HepG2 (cell line): ENCODE data around the gene KRT3. TPM values are rescaled to one million over a fixed set of nuclear protein-coding genes. Genes with fewer than 3 reads are reported as not detected.

ENCODE experiments used
- ATAC-seq: fragments of 200-7000 bp; cut with Tn5 transposase; 3 replicates; pipeline ENCODE4 v1.9.1; 2020; ENCODE audit warnings: mild to moderate bottlenecking, moderate library complexity
- BruUV-seq: library from RNA; stranded (reverse); fragments of 400-500 nt; replicated peaks from 2 replicates; lab custom pipeline; 2021; lab: Mats Ljungman, UMichigan
- CTCF ChIA-PET: fragments of 300-600 bp; formaldehyde crosslinking; extraction: SDS; loops from one replicate; lab custom pipeline; 2021; ENCODE audit warnings: low total read pairs, inconsistent platforms, low intra/inter-chr PET ratio; lab: Yijun Ruan, JAX
- POLR2A ChIA-PET: fragments of 350-600 bp; sonication (Branson Sonifier 250); formaldehyde crosslinking; loops from one replicate; lab custom pipeline; 2020; ENCODE audit warnings: antibody characterized with exemption, inconsistent platforms; lab: Yijun Ruan, JAX
- DNase-seq: peaks from one replicate; pipeline ENCODE4 v3.0.0-alpha.2; 2015; ENCODE audit warnings: low spot score
- FAIRE-seq: peaks from 3 replicates; lab custom pipeline; 2011; peaks lifted over from hg19 to GRCh38; lab: Jason Lieb, UNC
- H2AFZ ChIP-seq: one replicate; pipeline ENCODE4 v1.6.1; 2011; ENCODE audit warnings: low read length, inconsistent platforms
- H3K27ac ChIP-seq: fragments of 300-600 bp; 3 replicates; pipeline ENCODE4 v1.8.0; 2011; ENCODE audit warnings: mixed run types, mild to moderate bottlenecking, mixed read lengths, low read length, inconsistent platforms; ENCODE audit not compliant: insufficient read depth; ENCODE audit errors: extremely low read length
- H3K27me3 ChIP-seq, 2 experiments: fragments of 200-600 bp in 1 of 2; 2 replicates in 1 of 2; 3 replicates in 1 of 2; pipeline versions ENCODE4 v1.6.0 to v1.8.0; 2011; ENCODE audit warnings: low read length in 2 of 2, mild to moderate bottlenecking in 2 of 2, moderate library complexity in 2 of 2, inconsistent platforms in 1 of 2; ENCODE audit not compliant: insufficient read depth in 2 of 2, control insufficient read depth in 1 of 2
- H3K36me3 ChIP-seq, 2 experiments: fragments of 200-600 bp in 1 of 2; replicated peaks in 1 of 2; 2 replicates in 1 of 2; 3 replicates in 1 of 2; pipeline versions ENCODE4 v1.5.1 to v1.8.0; 2011; ENCODE audit warnings: low read length in 2 of 2, inconsistent platforms in 1 of 2; ENCODE audit not compliant: insufficient read depth in 2 of 2, control insufficient read depth in 1 of 2
- H3K4me1 ChIP-seq: 2 replicates; pipeline ENCODE4 v1.5.1; 2012; ENCODE audit warnings: low read length, inconsistent platforms; ENCODE audit not compliant: insufficient read depth
- H3K4me2 ChIP-seq: 2 replicates; pipeline ENCODE4 v1.6.0; 2011; ENCODE audit warnings: low read depth, low read length, inconsistent platforms
- H3K4me3 ChIP-seq, 3 experiments: fragments of 200-600 bp in 1 of 3; sonication (generic), shearing (Covaris generic) in 1 of 3; replicated peaks in 1 of 3; 2 replicates each; pipeline ENCODE4 v1.5.1; 2011 to 2016; ENCODE audit warnings: low read length in 3 of 3, inconsistent platforms in 2 of 3, low read depth in 2 of 3, mild to moderate bottlenecking in 2 of 3, control low read depth in 1 of 3, mixed read lengths in 1 of 3; ENCODE audit not compliant: insufficient read depth in 1 of 3
- H3K79me2 ChIP-seq: one replicate; pipeline ENCODE4 v1.6.1; 2011; ENCODE audit warnings: low read length, inconsistent platforms; ENCODE audit not compliant: insufficient read depth
- H3K9ac ChIP-seq: 2 replicates; pipeline ENCODE4 v1.6.0; 2011; ENCODE audit warnings: mild to moderate bottlenecking, low read depth, low read length, inconsistent platforms; ENCODE audit not compliant: insufficient read depth
- H3K9me3 ChIP-seq: 2 replicates; pipeline ENCODE4 v1.5.1; 2012; ENCODE audit warnings: mild to moderate bottlenecking, low read length
- H4K20me1 ChIP-seq: 2 replicates; pipeline ENCODE4 v1.6.0; 2011; ENCODE audit warnings: inconsistent platforms, mild to moderate bottlenecking, low read length, moderate library complexity; ENCODE audit not compliant: insufficient read depth
- HNF4G ChIP-seq, 2 experiments: sonication (generic) in 1 of 2; formaldehyde crosslinking in 1 of 2; IDR thresholded peaks; 2 replicates each; pipeline versions ENCODE4 v1.4.0 to v1.6.1; 2011 to 2020; ENCODE audit warnings: borderline replicate concordance in 2 of 2, low read depth in 2 of 2, mild to moderate bottlenecking in 2 of 2, low read length in 1 of 2, missing genetic modification reagents in 1 of 2, moderate library complexity in 1 of 2
- MYNN ChIP-seq: sonication (generic); formaldehyde crosslinking; IDR thresholded peaks from 2 replicates; pipeline ENCODE4 v1.4.0; 2020; ENCODE audit warnings: mild to moderate bottlenecking, low read depth, missing genetic modification reagents
- TBX3 ChIP-seq: fragments of 450-650 bp; IDR thresholded peaks from 2 replicates; pipeline ENCODE4 v1.6.1; 2017; ENCODE audit warnings: antibody characterized with exemption, mild to moderate bottlenecking, inconsistent platforms, borderline replicate concordance
- TCF12 ChIP-seq, 2 experiments: fragments of 450-650 bp in 1 of 2; sonication (generic) in 1 of 2; formaldehyde crosslinking in 1 of 2; IDR thresholded peaks; 2 replicates each; pipeline versions ENCODE4 v1.6.1 to v1.8.0; 2017 to 2022; ENCODE audit warnings: antibody characterized with exemption in 1 of 2, mild to moderate bottlenecking in 1 of 2, missing genetic modification reagents in 1 of 2, moderate library complexity in 1 of 2
- ZNF343 ChIP-seq: sonication (generic); formaldehyde crosslinking; IDR thresholded peaks from 2 replicates; pipeline ENCODE4 v1.4.0; 2020; ENCODE audit warnings: mild to moderate bottlenecking, missing genetic modification reagents
- ZNF431 ChIP-seq: sonication (generic); formaldehyde crosslinking; IDR thresholded peaks from 2 replicates; pipeline ENCODE4 v1.9.0; 2022; ENCODE audit warnings: missing genetic modification reagents, low read depth, mild to moderate bottlenecking, borderline replicate concordance
- ZNF451 ChIP-seq: sonication (generic); formaldehyde crosslinking; IDR thresholded peaks from 2 replicates; pipeline ENCODE4 v1.5.0; 2020; ENCODE audit warnings: mild to moderate bottlenecking, missing genetic modification reagents
- ZNF724P ChIP-seq: sonication (generic); formaldehyde crosslinking; IDR thresholded peaks from 2 replicates; pipeline ENCODE4 v1.8.0; 2022; ENCODE audit warnings: missing genetic modification reagents, borderline replicate concordance
- WGBS: methylation state at CpG from one replicate; pipeline ENCODE4 v1.1.6; 2017; ENCODE audit warnings: low lambda C conversion rate; 5-methylcytosine and 5-hydroxymethylcytosine counted together
- in situ Hi-C: cut with HindIII; loops from 2 replicates; pipeline ENCODE4 v1.10.0; 2017; ENCODE audit warnings: low pct_unique_long_range_greater_than_20kb; ENCODE audit not compliant: extremely low pct_ligation_motif_present
- intact Hi-C: fragments of 100-400 bp; cut with micrococcal nuclease; formaldehyde crosslinking; loops from one replicate; pipeline ENCODE4 v1.10.0; 2022; ENCODE audit not compliant: unreplicated experiment
- polyA plus RNA-seq, 8 experiments: library from polyadenylated mRNA; depleted of rRNA in 3 of 8; stranded (reverse) in 7 of 8; unstranded in 1 of 8; fragments of >200 nt; fragmentation: Illumina TruSeq in 4 of 8; extraction: Trizol in 4 of 8; gene quantifications; 2 replicates each; pipeline versions ENCODE4 v1.2.1 to v1.2.3, GENCODE V29; 2011 to 2016; ENCODE audit warnings: low read depth in 4 of 8, missing spikeins in 1 of 8, mixed read lengths in 1 of 8; ENCODE audit not compliant: insufficient read depth in 1 of 8
- total RNA-seq, 5 experiments: library from RNA; depleted of rRNA; stranded (reverse); fragments of >200 nt; fragmentation: Illumina TruSeq; extraction: Trizol; gene quantifications; 2 replicates each; pipeline ENCODE4 v1.2.3, GENCODE V29; 2016; ENCODE audit warnings: low read depth in 1 of 5
- TF ChIP-seq, protein P1 (sequence below): sonication (generic); formaldehyde crosslinking; IDR thresholded peaks from 2 replicates; pipeline ENCODE4 v1.5.0; 2020; ENCODE audit warnings: missing genetic modification reagents

KRT3 gene
- total and polyA plus RNA-seq, 2 of the 13 experiments (the other 11 are each of a cell fraction or from before 2014, with no cell fraction given): not detected

DNA sequence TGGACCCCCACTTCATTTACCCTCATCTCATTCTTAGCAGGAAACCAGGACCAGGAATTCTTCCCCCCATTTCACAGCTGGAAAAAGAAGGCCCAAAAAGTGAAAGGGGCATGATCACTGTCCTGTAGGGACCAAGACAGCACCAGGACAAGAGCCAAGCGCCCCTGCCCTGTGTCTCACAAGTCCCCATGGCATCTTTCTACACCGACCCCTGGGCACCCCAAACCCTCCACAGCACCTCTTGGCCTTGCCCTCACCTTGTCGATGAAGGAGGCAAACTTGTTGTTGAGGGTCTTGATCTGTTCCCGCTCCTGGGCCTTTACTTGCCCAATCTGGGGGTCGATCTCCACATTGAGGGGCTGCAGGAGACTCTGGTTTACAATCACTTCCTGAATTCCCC is 19.5 kb downstream of the KRT3 start:
- Histone ChIP-seq H3K9me3 (no peaks in the 10 kb centered on the region), H4K20me1 (no peaks in the 10 kb centered on the region), H3K9ac (no peak overlapping the region), H3K27ac (no peak overlapping the region), H3K36me3 (no peaks in the 10 kb centered on the region), H3K79me2 (no peaks in the 10 kb centered on the region), H3K4me3 (no peak overlapping the region), H2AFZ (no peak overlapping the region), H3K4me1 (no peaks in the 10 kb centered on the region), H3K27me3 (peaks cover 0 to 26% of the 10 kb centered on the region in 2 experiments; a peak in 4 of 5 replicates), H3K4me2 (no peak overlapping the region)
- DNase-seq (no peak), ATAC-seq (no peak), FAIRE-seq (no peak)
- 3% methylated on average over 5 of the region's 5 CpGs for WGBS
- TF ChIP-seq ZNF451 (CRISPR knock-in tag): no peak
- no peak for TF ChIP-seq ZNF431 (CRISPR knock-in tag)
- TF ChIP-seq MYNN (CRISPR knock-in tag): no peak
- no TSS peak for BruUV-seq
- POLR2A ChIA-PET: no interaction called here
- intact Hi-C loops: no loop called here
- CTCF ChIA-PET: no interaction called here
- in situ Hi-C loops: no loop called here

DNA sequence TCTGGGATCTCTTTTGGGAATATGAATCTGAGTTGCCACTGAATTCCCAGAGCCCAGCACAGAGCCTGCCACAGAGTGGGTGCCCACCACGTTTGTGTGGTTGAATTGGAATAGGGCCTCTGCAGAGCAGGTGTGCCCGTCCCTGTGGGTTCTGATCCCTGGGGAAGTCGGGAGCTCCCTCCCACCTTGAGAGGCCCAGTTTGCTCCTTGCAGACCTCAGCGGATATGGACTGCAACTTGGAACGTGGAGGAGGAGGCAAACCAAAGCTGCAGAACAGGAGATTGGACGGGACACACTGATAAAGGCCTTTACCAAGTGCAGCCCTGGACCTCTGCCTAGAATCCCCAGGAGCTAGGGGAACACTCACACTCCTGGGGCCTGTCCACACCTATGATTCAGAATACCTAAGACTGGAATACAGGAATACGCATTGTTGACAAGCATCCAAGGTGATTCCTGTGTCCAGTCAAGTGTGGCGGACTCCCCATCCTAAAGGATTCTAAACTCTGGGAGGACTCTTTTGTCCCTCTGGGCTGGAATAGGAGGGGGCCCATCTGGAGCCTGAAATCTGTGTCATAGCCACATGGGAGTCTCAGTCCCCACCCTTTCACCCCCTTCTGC is 21.2 kb downstream of the KRT3 start:
- no peak overlapping the region for H3K9ac ChIP-seq
- H3K27ac ChIP-seq: no peak overlapping the region
- intact Hi-C loops (no loop called here), in situ Hi-C loops (no loop called here)
- no peak for FAIRE-seq
- no peak for DNase-seq
- H3K4me3 ChIP-seq: no peak overlapping the region
- no peak overlapping the region for H2AFZ ChIP-seq
- no peaks in the 10 kb centered on the region for H3K9me3 ChIP-seq
- WGBS: 0% methylated on average over 4 of the region's 8 CpGs
- H3K36me3 ChIP-seq: no peaks in the 10 kb centered on the region
- H3K27me3 ChIP-seq: peaks cover 0 to 26% of the 10 kb centered on the region in 2 experiments; a peak in 4 of 5 replicates
- H4K20me1 ChIP-seq: no peaks in the 10 kb centered on the region
- H3K4me2 ChIP-seq: no peak overlapping the region
- TF ChIP-seq ZNF343 (no peak), HNF4G (IDR thresholded peaks at IDR 0.05; ENCODE audit: borderline replicate concordance, low read depth, low read length) (no peak), HNF4G (CRISPR knock-in tag; IDR thresholded peaks at IDR 0.05; ENCODE audit: borderline replicate concordance, low read depth) (no peak), ZNF724P (CRISPR knock-in tag) (no peak), TBX3 (no peak), TCF12 (IDR thresholded peaks at IDR 0.05) (no peak), TCF12 (CRISPR knock-in tag; IDR thresholded peaks at IDR 0.05) (no peak)
- TF ChIP-seq, protein P1, sequence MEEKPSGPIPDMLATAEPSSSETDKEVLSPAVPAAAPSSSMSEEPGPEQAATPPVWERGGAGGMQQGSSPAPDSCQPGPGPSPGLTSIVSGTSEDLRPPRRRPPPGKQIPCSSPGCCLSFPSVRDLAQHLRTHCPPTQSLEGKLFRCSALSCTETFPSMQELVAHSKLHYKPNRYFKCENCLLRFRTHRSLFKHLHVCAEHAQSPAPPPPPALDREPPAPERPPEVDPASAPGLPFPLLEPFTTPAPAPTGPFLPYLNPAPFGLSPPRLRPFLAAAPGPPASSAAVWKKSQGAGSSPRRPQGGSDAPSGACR (CRISPR knock-in tag): no peak
- TF ChIP-seq, all 625 proteins: peak for 0
- POLR2A ChIA-PET: no interaction called here
- CTCF ChIA-PET: no interaction called here
- H3K4me1 ChIP-seq: no peaks in the 10 kb centered on the region
- no peaks in the 10 kb centered on the region for H3K79me2 ChIP-seq
- ATAC-seq: no peak
- BruUV-seq: no TSS peak
